ENCODE measurements around the gene TRIM7.

TRIM7 gene

GRCh38 chr5:181205761-181206649 is 1.0 kb upstream of the TRIM7 start:
- no peak for TF ChIP-seq CTCF (IDR thresholded peaks at IDR 0.05; ENCODE audit: borderline replicate concordance, control extremely low read depth, extremely low read depth, insufficient read depth, missing control alignments)
- DNase-seq (ENCODE audit: low spot score), result no peak
- in situ Hi-C loops (cut with MboI; ENCODE audit: low sequenced_read_pairs, unreplicated experiment), result no loop called here

GRCh38 chr5:181204113-181204825 is 727 bp downstream of the TRIM7 start:
- TF ChIP-seq CTCF (IDR thresholded peaks at IDR 0.05; ENCODE audit: borderline replicate concordance, control extremely low read depth, extremely low read depth, insufficient read depth, missing control alignments), result no peak
- no peak for DNase-seq (ENCODE audit: low spot score)

GRCh38 chr5:181203777-181204112 is 1.3 kb downstream of the TRIM7 start:
- in situ Hi-C loops (cut with MboI; ENCODE audit: low sequenced_read_pairs, unreplicated experiment), result no loop called here
- DNase-seq (ENCODE audit: low spot score), result no peak
- no peak for TF ChIP-seq CTCF (IDR thresholded peaks at IDR 0.05; ENCODE audit: borderline replicate concordance, control extremely low read depth, extremely low read depth, insufficient read depth, missing control alignments)

More at GRCh38 chr5:181204113-181204825, 727 bp downstream of the TRIM7 start:
- in situ Hi-C loops (cut with MboI; ENCODE audit: low sequenced_read_pairs, unreplicated experiment), result no loop called here

- in situ Hi-C loops (cut with MboI; ENCODE audit: low sequenced_read_pairs, unreplicated experiment), result no loop called here
- no peak for TF ChIP-seq CTCF (IDR thresholded peaks at IDR 0.05; ENCODE audit: borderline replicate concordance, control extremely low read depth, extremely low read depth, insufficient read depth, missing control alignments)
- DNase-seq (ENCODE audit: low spot score), result no peak
Observed at GRCh38 chr5:181203093-181203711, 1.8 kb downstream of the TRIM7 start.

- DNase-seq (ENCODE audit: low spot score), result no peak
- no peak for TF ChIP-seq CTCF (IDR thresholded peaks at IDR 0.05; ENCODE audit: borderline replicate concordance, control extremely low read depth, extremely low read depth, insufficient read depth, missing control alignments)
- in situ Hi-C loops (cut with MboI; ENCODE audit: low sequenced_read_pairs, unreplicated experiment), result no loop called here
Observed at GRCh38 chr5:181200816-181201215, 4.2 kb downstream of the TRIM7 start.

- in situ Hi-C loops (cut with MboI; ENCODE audit: low sequenced_read_pairs, unreplicated experiment), result no loop called here
- no peak for DNase-seq (ENCODE audit: low spot score)
- TF ChIP-seq CTCF (IDR thresholded peaks at IDR 0.05; ENCODE audit: borderline replicate concordance, control extremely low read depth, extremely low read depth, insufficient read depth, missing control alignments), result no peak
Observed at GRCh38 chr5:181199881-181200638, 4.9 kb downstream of the TRIM7 start.

Measured in GM13976 (cell line).